ENCODE results near the gene SLC35G6.
"Not testable (repeated sequence)": the region's sequence is repeated elsewhere in the genome, so short reads cannot be mapped to it uniquely, and the experiment has no call there.

SLC35G6 gene

GRCh38 chr17:7481275-7481674, at the start of gene SLC35G6:
Gene SLC35G6 (plus strand): TSS chr17:7481446. CDS start chr17:7481517, 71 bp downstream.
- DNase-seq (ENCODE audit: low read depth) = not testable (repeated sequence)

- no peak for DNase-seq (ENCODE audit: low read depth)
These were observed 49.0 kb upstream of the SLC35G6 start for GRCh38 chr17:7432296-7432695.

GRCh38 chr17:7435676-7436555, 45.3 kb upstream of the SLC35G6 start:
- DNase-seq (ENCODE audit: low read depth) = no peak

GRCh38 chr17:7436556-7437368, 44.5 kb upstream of the SLC35G6 start:
- DNase-seq (ENCODE audit: low read depth) = no peak

GRCh38 chr17:7437369-7437863, 43.8 kb upstream of the SLC35G6 start:
- DNase-seq (ENCODE audit: low read depth) = no peak

- DNase-seq (ENCODE audit: low read depth) = no peak
These were observed 43.2 kb upstream of the SLC35G6 start for GRCh38 chr17:7437950-7438614.

GRCh38 chr17:7438656-7439460, 42.4 kb upstream of the SLC35G6 start:
- no peak for DNase-seq (ENCODE audit: low read depth)

GRCh38 chr17:7439462-7440112, 41.7 kb upstream of the SLC35G6 start, which contains the start of gene FGF11:
Gene FGF11 (plus strand): TSS chr17:7439512. CDS start chr17:7439621, 109 bp downstream.
- DNase-seq (ENCODE audit: low read depth) = no peak

GRCh38 chr17:7440113-7440833, 41.0 kb upstream of the SLC35G6 start:
- DNase-seq (ENCODE audit: low read depth) = no peak

GRCh38 chr17:7440834-7441195, 40.4 kb upstream of the SLC35G6 start:
- no peak for DNase-seq (ENCODE audit: low read depth)

- no peak for DNase-seq (ENCODE audit: low read depth)
These were observed 40.0 kb upstream of the SLC35G6 start for GRCh38 chr17:7441266-7441665.

- DNase-seq (ENCODE audit: low read depth) = no peak
These were observed 39.1 kb upstream of the SLC35G6 start for GRCh38 chr17:7442142-7442541.

GRCh38 chr17:7443499-7444485, 37.5 kb upstream of the SLC35G6 start:
- no peak for DNase-seq (ENCODE audit: low read depth)

GRCh38 chr17:7444682-7445618, 36.3 kb upstream of the SLC35G6 start, which contains the start of gene CHRNB1:
Gene CHRNB1 (plus strand): TSS chr17:7445061. CDS start chr17:7445128, 67 bp downstream.
- DNase-seq (ENCODE audit: low read depth) = no peak

GRCh38 chr17:7445619-7445968, 35.7 kb upstream of the SLC35G6 start:
- no peak for DNase-seq (ENCODE audit: low read depth)

- no peak for DNase-seq (ENCODE audit: low read depth)
These were observed 32.8 kb upstream of the SLC35G6 start for GRCh38 chr17:7448461-7448860.

GRCh38 chr17:7459961-7460545, 21.2 kb upstream of the SLC35G6 start:
- DNase-seq (ENCODE audit: low read depth) = no peak
